Breast epithelium (tissue), 3 donors: ENCODE results near the gene ADM2.
"Not testable (repeated sequence)": the region's sequence is repeated elsewhere in the genome, so short reads cannot be mapped to it uniquely, and the experiment has no call there.

Experiments used
- CTCF ChIP-seq, 3 donors: fragments of 450-650 bp; IDR thresholded peaks; one replicate each; pipeline ENCODE4 v1.5.1; 2016 to 2017; ENCODE audit warnings: antibody characterized with exemption in 3 of 3, mild to moderate bottlenecking in 3 of 3, moderate library complexity in 3 of 3
- POLR2A ChIP-seq: fragments of 450-650 bp; IDR thresholded peaks from one replicate; pipeline ENCODE4 v1.6.1; 2016; ENCODE audit warnings: antibody characterized with exemption, mild to moderate bottlenecking, moderate library complexity
- POLR2AphosphoS5 ChIP-seq, 3 donors: sonication (generic); formaldehyde crosslinking; IDR thresholded peaks; one replicate each; pipeline ENCODE4 v1.6.1; 2017; ENCODE audit warnings: antibody characterized with exemption in 3 of 3

GRCh38 chr22:50520184-50520583 lies 38.8 kb downstream of the ADM2 start:
- not testable (repeated sequence) for TF ChIP-seq CTCF (IDR thresholded peaks at IDR 0.05); POLR2A; POLR2AphosphoS5 (IDR thresholded peaks at IDR 0.05)
